Activated CD4-positive, alpha-beta memory T cell treated with anti-CD3 and anti-CD28 coated beads for 36 hours (primary cell): ENCODE data around the gene POU6F2. TPM values are rescaled to one million over a fixed set of nuclear protein-coding genes. Genes with fewer than 3 reads are reported as not detected.

ENCODE experiments used
- CTCF ChIA-PET: fragments of 350-600 bp; sonication (Branson Sonifier 250); formaldehyde crosslinking; loops from one replicate; lab custom pipeline; 2021; ENCODE audit warnings: antibody characterized with exemption, inconsistent platforms; lab: Charles Lee
- POLR2A ChIA-PET: fragments of 350-600 bp; sonication (Branson Sonifier 250); formaldehyde crosslinking; loops from one replicate; lab custom pipeline; 2021; ENCODE audit warnings: antibody characterized with exemption; lab: Charles Lee
- DNase-seq: peaks from one replicate; pipeline ENCODE4 v3.0.0-alpha.2; 2020
- H3K27ac Mint-ChIP-seq: one replicate; pipeline ENCODE4 v1.8.0; 2021; ENCODE audit warnings: mixed read lengths
- H3K27me3 Mint-ChIP-seq: one replicate; pipeline ENCODE4 v1.8.0; 2021; ENCODE audit warnings: mixed read lengths
- H3K36me3 Mint-ChIP-seq: one replicate; pipeline ENCODE4 v1.8.0; 2021; ENCODE audit warnings: mixed read lengths
- H3K4me1 Mint-ChIP-seq: one replicate; pipeline ENCODE4 v1.8.0; 2021; ENCODE audit warnings: low read depth, mixed read lengths
- H3K4me3 Mint-ChIP-seq: one replicate; pipeline ENCODE4 v1.8.0; 2021; ENCODE audit warnings: mild to moderate bottlenecking, mixed read lengths
- H3K9me3 Mint-ChIP-seq: one replicate; pipeline ENCODE4 v1.8.0; 2021; ENCODE audit warnings: mixed read lengths
- intact Hi-C: fragments of 100-400 bp; cut with micrococcal nuclease; formaldehyde crosslinking; loops from one replicate; pipeline ENCODE4 v1.15.1; 2023
- total RNA-seq, 2 experiments: library from RNA; stranded (reverse); gene quantifications; one replicate each; pipeline ENCODE4 v1.2.3, GENCODE V29; 2021

POU6F2 gene
- total RNA-seq, 2 experiments from 2014 or later = not detected

DNA sequence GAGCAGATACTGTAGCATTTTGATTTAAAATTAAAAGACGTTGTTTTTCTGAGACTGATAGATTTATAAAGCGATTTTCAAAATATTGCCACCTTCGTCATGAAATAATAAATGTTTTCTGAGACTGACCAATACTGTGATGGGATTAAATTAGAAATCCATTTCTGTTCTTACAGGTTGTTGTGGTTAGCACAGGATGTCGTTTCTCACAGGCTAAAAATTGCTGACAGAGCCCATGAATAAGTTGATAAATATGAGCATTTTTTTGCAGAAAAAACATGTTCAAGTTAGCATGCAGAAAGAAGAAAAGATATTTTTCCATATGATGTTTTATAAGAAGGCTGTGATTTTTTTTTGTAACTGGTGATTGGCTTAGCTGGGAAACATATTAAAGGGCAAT, 66.8 kb downstream of the POU6F2 start:
- Mint-ChIP-seq H3K4me1 (no peaks in the 10 kb centered on the region), H3K27ac (no peak overlapping the region), H3K4me3 (no peak overlapping the region), H3K36me3 (no peaks in the 10 kb centered on the region), H3K9me3 (no peaks in the 10 kb centered on the region), H3K27me3 (no peaks in the 10 kb centered on the region)
- no peak for DNase-seq
- intact Hi-C loops = no loop called here
- POLR2A ChIA-PET = no interaction called here
- CTCF ChIA-PET = no interaction called here

DNA sequence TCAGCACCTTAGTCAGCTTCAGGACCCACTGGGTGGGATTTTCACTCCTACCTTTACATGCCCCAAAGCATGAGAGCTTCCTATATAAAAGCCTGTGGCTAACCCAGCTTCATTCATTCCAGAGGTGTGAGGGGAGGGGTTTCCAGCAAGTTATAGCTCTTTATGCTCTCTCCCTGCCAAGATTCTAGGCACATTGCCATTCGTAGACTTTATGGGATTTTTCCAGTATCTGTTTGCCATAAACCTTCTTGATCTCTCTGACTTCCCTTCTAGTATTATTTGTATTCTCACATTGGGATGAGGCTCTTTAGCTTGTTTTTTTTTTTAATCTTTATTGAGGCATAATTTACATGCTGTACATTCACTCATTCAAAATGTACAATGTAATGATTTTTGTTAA, 67.5 kb downstream of the POU6F2 start:
- ChIA-PET CTCF (no interaction called here), POLR2A (no interaction called here)
- Mint-ChIP-seq H3K27me3 (no peaks in the 10 kb centered on the region), H3K27ac (no peak overlapping the region), H3K4me1 (no peaks in the 10 kb centered on the region), H3K36me3 (no peaks in the 10 kb centered on the region), H3K4me3 (no peak overlapping the region), H3K9me3 (no peaks in the 10 kb centered on the region)
- no peak for DNase-seq
- intact Hi-C loops = no loop called here

DNA sequence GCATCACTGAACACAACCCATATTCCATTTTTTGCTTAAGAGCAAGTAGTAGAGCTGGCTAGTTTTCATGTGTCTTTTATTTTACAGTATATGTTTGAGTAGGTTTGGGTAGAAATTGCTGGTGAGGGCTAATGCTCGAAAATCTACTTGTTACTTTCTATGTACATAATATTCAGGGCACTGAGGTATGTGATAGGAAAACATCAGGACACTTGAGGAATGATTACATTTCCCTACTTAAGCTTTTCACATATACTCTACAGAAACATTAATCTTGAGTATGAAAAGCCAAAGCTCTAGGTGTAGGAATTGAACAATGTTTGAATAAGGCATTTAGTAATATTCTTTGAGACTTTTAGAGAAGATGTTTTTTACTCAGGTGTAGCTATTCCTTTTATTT, 73.6 kb downstream of the POU6F2 start:
- intact Hi-C loops = no loop called here
- Mint-ChIP-seq H3K36me3 (no peaks in the 10 kb centered on the region), H3K4me3 (no peak overlapping the region), H3K27me3 (no peaks in the 10 kb centered on the region), H3K9me3 (no peaks in the 10 kb centered on the region), H3K27ac (no peak overlapping the region), H3K4me1 (no peaks in the 10 kb centered on the region)
- no peak for DNase-seq
- ChIA-PET POLR2A (no interaction called here), CTCF (no interaction called here)

DNA sequence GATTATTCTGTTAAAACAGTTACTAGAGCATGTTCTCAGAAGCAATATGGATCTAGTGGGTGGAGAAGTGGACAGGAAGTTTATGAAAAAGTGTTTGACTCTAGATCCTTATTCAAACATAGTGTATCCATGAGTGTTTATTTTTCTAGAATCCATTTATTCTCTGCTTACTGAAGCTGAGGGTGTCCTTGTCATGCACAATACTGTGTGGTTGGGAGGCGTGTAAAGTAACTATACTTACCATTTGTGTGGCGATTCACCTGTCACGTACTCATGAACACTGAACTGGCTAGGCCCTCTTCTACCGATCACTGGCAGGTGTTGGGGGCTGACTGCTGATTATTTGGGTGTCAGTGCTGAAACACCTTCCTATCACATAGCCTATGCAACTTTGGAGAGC, 74.0 kb downstream of the POU6F2 start:
- Mint-ChIP-seq H3K27ac (no peak overlapping the region), H3K9me3 (no peaks in the 10 kb centered on the region), H3K4me1 (no peaks in the 10 kb centered on the region), H3K27me3 (no peaks in the 10 kb centered on the region), H3K4me3 (no peak overlapping the region), H3K36me3 (no peaks in the 10 kb centered on the region)
- no peak for DNase-seq
- POLR2A ChIA-PET = no interaction called here
- intact Hi-C loops = no loop called here
- CTCF ChIA-PET = no interaction called here

DNA sequence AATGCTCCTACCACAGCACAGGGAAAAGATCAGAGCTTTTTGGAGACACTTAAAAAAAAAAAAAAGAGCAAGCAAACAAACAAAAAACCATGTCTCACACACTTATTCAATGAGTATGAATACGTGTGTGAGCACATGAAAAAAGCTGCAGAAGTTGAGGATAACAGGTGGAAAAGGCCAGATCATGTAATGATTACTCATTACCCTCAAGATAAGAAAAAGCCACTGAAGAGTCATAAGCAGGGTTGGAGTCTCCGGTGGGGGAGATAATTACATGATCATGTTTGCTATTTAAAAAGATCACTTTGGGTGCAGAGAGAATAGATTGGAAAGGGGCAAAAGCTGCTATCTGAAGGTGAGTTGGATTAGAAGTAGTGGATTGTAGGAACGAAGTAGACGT, 77.0 kb downstream of the POU6F2 start:
- CTCF ChIA-PET = no interaction called here
- H3K4me1 Mint-ChIP-seq = no peaks in the 10 kb centered on the region
- no peak for DNase-seq
- POLR2A ChIA-PET = no interaction called here
- H3K27me3 Mint-ChIP-seq = no peaks in the 10 kb centered on the region
- intact Hi-C loops = no loop called here
- no peak overlapping the region for H3K27ac Mint-ChIP-seq
- H3K4me3 Mint-ChIP-seq = no peak overlapping the region
- peaks cover 3% of the 10 kb centered on the region for H3K9me3 Mint-ChIP-seq
- no peaks in the 10 kb centered on the region for H3K36me3 Mint-ChIP-seq

DNA sequence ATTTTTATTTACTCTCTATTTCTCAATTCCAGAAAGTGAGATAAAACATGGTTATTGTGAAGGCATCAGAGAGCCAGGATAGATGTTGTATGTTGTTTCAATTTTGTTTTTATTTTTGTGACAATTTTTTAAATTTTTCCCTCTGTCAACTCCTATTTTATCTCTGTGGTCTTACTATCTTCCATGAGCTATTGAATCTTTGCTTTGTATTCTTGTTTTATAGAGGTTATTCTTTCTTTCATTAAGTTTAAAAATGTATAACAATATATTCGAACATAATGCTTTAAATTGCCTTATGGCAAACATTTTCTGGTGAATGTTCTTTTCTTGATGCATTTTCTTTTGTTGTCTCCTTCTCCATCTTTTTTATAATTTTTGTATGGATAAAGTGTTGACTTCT, 78.4 kb downstream of the POU6F2 start:
- intact Hi-C loops = no loop called here
- Mint-ChIP-seq H3K4me3 (no peak overlapping the region), H3K27ac (no peak overlapping the region), H3K4me1 (no peaks in the 10 kb centered on the region), H3K27me3 (no peaks in the 10 kb centered on the region), H3K36me3 (no peaks in the 10 kb centered on the region), H3K9me3 (peaks cover 3% of the 10 kb centered on the region)
- no peak for DNase-seq
- CTCF ChIA-PET = no interaction called here
- POLR2A ChIA-PET = no interaction called here

DNA sequence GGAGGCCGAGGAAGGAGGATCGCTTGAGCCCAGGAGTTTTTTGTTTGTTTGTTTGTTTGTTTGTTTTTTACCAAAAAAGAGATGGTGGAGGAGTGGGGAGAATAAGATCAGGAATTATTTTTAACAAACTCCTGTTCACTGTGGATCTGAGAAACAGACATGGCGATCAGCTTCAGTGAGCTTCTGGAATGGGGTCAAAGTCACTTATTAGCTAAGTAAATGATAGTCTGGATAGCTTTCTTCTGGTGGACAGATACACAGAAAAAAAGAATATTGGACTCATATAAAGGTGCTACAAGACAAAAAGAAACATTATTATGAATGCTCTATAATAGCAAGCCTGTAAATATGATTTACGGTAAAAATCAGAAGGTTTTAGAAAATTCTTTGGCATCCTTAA, 85.1 kb downstream of the POU6F2 start:
- H3K4me3 Mint-ChIP-seq = no peak overlapping the region
- H3K36me3 Mint-ChIP-seq = no peaks in the 10 kb centered on the region
- no peak for DNase-seq
- H3K4me1 Mint-ChIP-seq = no peaks in the 10 kb centered on the region
- ChIA-PET POLR2A (no interaction called here), CTCF (interaction anchor here (1.4 kb wide), 1 partner anchor 21 kb away, joined by 3 read pairs; no protein-coding TSS in a partner anchor)
- H3K27ac Mint-ChIP-seq = no peak overlapping the region
- intact Hi-C loops = no loop called here
- peaks cover 1% of the 10 kb centered on the region for H3K27me3 Mint-ChIP-seq
- no peaks in the 10 kb centered on the region for H3K9me3 Mint-ChIP-seq

DNA sequence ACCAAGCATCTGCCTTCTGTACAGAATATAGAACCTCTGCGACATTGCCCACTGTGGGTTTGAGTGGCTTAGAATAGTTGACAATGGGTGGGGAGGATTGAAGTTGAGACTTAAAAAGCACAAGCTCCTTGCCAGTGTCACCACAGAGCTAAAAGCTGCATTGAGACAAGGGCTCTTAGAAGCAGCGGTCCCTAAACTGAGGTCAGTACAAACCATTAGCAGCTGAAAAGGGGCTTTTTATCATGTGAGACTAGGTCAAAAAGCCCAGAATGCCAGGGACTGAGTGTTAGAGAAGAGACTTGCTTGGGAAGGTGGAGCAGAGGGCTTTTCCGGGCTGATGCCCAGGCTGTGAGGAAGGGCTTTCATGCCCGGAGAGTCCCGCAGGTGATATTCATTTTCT, 91.3 kb downstream of the POU6F2 start:
- intact Hi-C loops = no loop called here
- Mint-ChIP-seq H3K27me3 (no peaks in the 10 kb centered on the region), H3K36me3 (no peaks in the 10 kb centered on the region), H3K4me1 (no peaks in the 10 kb centered on the region), H3K27ac (no peak overlapping the region), H3K9me3 (no peaks in the 10 kb centered on the region), H3K4me3 (no peak overlapping the region)
- ChIA-PET CTCF (no interaction called here), POLR2A (no interaction called here)
- no peak for DNase-seq

DNA sequence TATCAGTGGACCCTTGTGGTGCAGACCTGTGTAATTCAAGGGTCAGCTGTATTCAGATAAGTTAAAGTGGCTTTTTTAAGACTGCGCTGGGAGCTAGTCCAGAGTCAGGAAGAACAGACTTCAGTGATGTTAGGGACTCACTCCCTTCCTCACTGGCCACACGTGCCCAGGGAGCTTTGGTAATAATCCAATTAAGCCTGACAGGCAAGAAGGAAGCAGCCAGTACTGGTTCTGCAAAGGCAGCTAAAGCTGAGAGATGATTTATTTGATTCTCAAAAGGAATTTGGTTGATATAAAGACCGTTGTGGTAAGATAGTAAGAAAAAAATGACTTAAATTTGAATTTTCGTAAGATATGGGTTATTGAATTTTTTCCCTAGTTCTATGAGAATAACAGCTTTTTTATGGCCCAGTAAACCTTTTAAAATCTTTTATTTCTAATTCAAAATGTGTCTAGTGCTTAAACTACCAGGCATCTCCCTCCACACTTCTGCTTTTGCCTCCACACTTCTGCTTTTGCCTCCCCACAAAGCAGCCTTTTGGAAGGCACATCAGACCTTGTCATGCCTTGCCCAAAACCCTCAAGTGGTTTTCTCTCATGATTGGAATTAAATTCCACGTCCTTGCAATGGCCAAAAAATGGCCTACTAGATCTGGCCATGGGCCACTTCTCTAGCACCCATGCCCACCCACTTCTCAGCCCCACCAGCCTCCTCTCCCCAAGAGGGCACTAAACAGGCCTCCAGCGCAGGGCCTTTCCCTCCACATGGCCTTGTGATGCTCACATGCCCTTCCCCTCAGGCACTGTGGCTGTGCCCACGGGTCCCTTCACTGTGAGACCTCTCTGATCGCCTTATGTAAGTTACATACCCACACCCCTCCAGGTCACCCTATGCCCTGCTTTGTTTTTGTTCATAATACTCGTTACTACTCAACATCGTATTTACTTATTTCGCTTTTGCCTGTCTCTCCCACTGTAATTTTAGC, 92.5 kb downstream of the POU6F2 start:
- POLR2A ChIA-PET = no interaction called here
- Mint-ChIP-seq H3K27ac (no peak overlapping the region), H3K4me1 (no peaks in the 10 kb centered on the region), H3K36me3 (no peaks in the 10 kb centered on the region), H3K9me3 (no peaks in the 10 kb centered on the region), H3K4me3 (no peak overlapping the region), H3K27me3 (no peaks in the 10 kb centered on the region)
- DNase-seq = no peak
- intact Hi-C loops = no loop called here
- CTCF ChIA-PET = interaction anchor here (0.6 kb wide), 1 partner anchor 632 kb away, joined by 3 read pairs; no protein-coding TSS in a partner anchor

DNA sequence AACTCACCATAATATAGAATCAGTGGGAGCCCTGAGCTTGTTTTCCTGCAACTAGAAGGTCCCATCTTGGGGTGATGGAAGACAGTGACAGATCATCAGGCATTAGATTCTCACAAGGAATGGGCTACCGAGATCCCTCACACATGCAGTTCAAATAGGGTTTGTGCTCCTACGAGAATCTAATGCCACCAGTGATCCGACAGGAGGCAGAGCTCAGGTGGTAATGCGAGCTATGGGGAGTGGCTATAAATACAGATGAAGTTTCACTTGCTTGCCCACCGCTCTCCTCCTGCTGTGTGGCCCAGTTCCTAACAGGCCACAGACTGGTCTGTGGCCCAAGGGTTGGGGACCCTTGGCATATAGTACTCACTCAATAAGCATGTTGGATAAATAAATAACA, 93.4 kb downstream of the POU6F2 start:
- Mint-ChIP-seq H3K4me1 (no peaks in the 10 kb centered on the region), H3K9me3 (no peaks in the 10 kb centered on the region), H3K4me3 (no peak overlapping the region), H3K36me3 (no peaks in the 10 kb centered on the region), H3K27me3 (no peaks in the 10 kb centered on the region), H3K27ac (no peak overlapping the region)
- DNase-seq = no peak
- ChIA-PET CTCF (no interaction called here), POLR2A (no interaction called here)
- intact Hi-C loops = no loop called here

DNA sequence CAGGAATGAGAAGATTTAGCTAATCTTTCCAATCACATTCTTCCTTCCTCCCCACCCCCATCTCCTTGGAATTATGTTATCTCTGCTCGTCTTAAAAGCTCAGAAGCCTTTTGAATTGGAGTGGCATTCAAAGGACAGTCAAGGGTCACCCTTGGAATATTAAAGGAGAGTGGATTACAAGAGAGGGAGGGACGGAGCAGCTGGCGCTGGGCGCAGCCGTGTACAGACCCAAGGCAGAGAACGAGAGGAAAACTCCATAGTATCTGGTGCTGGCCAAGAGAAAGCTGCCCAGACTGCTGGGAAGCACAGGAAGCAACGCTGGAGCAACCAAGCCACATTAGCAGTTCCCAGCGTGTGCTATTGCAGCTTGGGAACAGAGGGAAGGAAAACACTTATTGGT, 95.7 kb downstream of the POU6F2 start:
- H3K27ac Mint-ChIP-seq = no peak overlapping the region
- H3K27me3 Mint-ChIP-seq = no peaks in the 10 kb centered on the region
- CTCF ChIA-PET = no interaction called here
- H3K4me3 Mint-ChIP-seq = no peak overlapping the region
- no peak for DNase-seq
- H3K4me1 Mint-ChIP-seq = no peaks in the 10 kb centered on the region
- POLR2A ChIA-PET = no interaction called here
- H3K36me3 Mint-ChIP-seq = no peaks in the 10 kb centered on the region
- intact Hi-C loops = no loop called here
- no peaks in the 10 kb centered on the region for H3K9me3 Mint-ChIP-seq

DNA sequence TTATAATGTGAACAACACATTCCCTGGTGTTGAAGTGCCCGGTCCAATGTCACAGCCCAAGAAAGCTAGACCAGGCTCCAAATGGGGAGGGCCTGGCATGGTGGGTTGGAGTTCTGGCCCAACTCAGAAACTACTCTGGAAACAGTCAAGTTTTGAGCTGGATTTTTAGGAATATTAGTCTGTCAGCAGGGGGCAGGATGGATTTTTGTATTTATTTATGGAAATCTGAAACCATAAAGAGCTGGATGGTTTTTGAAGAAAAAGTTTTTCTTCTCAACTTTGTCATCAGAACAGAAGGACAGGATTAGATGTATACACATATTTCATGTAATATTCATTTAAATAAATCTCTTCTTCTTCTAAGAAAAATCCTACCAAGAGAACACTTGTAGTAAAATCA, 97.5 kb downstream of the POU6F2 start:
- DNase-seq = no peak
- CTCF ChIA-PET = no interaction called here
- H3K27ac Mint-ChIP-seq = no peak overlapping the region
- H3K9me3 Mint-ChIP-seq = no peaks in the 10 kb centered on the region
- H3K4me3 Mint-ChIP-seq = no peak overlapping the region
- POLR2A ChIA-PET = no interaction called here
- intact Hi-C loops = no loop called here
- H3K4me1 Mint-ChIP-seq = no peaks in the 10 kb centered on the region
- H3K36me3 Mint-ChIP-seq = no peaks in the 10 kb centered on the region
- H3K27me3 Mint-ChIP-seq = no peaks in the 10 kb centered on the region

DNA sequence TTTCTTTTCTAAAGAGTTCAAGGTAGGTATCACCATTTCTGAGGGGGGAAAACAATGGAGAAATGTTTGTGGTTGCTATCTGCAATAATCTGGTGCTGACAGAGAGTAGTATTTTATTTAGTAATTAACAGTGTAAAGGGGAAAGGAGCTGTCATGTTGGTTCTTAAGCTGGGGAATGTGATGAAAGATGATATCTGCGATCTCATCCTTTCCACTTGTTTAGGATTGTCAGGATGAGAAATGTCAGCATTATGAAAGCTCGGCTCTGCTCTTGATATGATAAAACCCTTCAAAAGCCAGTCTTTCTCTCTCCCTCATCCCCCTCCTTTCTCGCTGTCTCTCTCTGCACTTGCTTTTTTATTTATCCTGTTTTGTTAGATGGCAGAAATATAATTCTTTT, 106.1 kb downstream of the POU6F2 start:
- no peak overlapping the region for H3K27ac Mint-ChIP-seq
- no peak for DNase-seq
- H3K4me3 Mint-ChIP-seq = no peak overlapping the region
- intact Hi-C loops = no loop called here
- POLR2A ChIA-PET = no interaction called here
- no peaks in the 10 kb centered on the region for H3K9me3 Mint-ChIP-seq
- no peaks in the 10 kb centered on the region for H3K36me3 Mint-ChIP-seq
- CTCF ChIA-PET = interaction anchor here (1.5 kb wide), 1 partner anchor 21 kb away, joined by 3 read pairs; no protein-coding TSS in a partner anchor
- H3K4me1 Mint-ChIP-seq = no peaks in the 10 kb centered on the region
- no peaks in the 10 kb centered on the region for H3K27me3 Mint-ChIP-seq
